Activated CD8-positive, alpha-beta memory T cell treated with anti-CD3 and anti-CD28 coated beads, Interleukin-2, amount 50 U/mL, for 24 hours (primary cell): Measurements from ENCODE around the gene NME3.

ENCODE experiments used
- DNase-seq: peaks from one replicate; pipeline ENCODE4 v3.0.0-alpha.2; 2020; ENCODE audit errors: extremely low read depth

Gene NME3

GRCh38 chr16:1780677-1781072 is 9.3 kb upstream of the NME3 start:
- no peak for DNase-seq

GRCh38 chr16:1779741-1780676 is 8.7 kb upstream of the NME3 start:
- DNase-seq, result no peak

- DNase-seq, result no peak
Observed at GRCh38 chr16:1779234-1779701, 7.9 kb upstream of the NME3 start.

- DNase-seq, result no peak
Observed at GRCh38 chr16:1778200-1779179, 7.1 kb upstream of the NME3 start.

- no peak for DNase-seq
Observed at GRCh38 chr16:1777375-1778199, 6.2 kb upstream of the NME3 start.

GRCh38 chr16:1776991-1777374 is 5.6 kb upstream of the NME3 start:
- DNase-seq, result no peak

DNA sequence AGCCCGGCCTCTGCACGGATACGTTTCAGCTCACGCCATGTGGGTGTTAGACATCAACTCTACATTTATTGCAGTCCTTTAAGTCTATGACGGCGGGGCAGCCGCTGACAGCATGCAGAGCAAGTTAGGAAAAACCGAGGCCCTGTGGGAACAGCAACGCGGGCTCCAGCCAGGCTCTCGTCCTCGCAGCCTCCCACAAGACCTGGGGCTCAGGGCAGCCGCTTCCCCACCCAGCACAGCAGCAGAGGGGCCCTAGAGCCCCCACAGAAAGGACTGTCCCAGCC is 5.3 kb upstream of the NME3 start:
- no peak for DNase-seq

DNA sequence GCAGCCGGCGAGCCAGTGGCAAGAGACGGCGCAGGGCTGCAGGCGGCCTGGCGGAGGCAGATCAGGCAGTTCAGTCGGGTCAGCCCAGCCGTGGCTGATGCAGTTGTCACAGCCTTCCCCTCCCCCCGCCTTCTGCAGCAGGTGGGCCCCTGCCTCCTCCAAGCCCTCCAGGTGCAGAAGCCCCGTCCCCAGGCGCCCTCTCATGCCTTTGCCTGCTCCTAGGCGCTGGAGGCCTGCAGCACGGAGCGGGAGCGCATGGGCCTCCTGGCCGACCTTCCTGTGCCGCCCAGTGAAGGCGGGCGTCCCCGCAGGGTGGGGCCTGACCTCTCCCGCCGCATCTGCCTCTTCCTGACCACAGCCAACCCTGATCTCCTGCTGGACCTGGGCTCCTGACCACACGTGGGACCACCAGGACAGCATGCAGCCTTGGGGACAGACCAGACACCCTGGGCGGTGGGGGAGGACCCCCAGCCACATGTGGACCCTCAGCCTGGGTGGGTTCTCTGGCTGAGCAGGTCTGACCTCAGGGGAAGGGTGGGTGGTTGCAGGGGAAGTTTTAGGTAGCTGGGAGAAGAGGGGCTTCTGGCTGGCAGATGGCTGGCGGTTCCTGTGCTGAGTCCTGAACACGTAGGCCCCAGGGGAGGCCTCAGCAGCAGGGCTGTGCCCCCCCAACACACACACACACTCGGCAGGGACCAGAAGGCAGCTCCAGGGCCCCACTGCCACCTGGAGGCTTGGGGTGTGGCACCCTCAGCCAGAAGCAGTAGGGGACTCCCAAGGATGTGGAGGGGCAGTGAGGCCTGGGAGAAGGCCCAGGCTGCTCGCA is 4.7 kb upstream of the NME3 start:
- DNase-seq, result no peak

GRCh38 chr16:1775006-1775845 is 3.9 kb upstream of the NME3 start:
- no peak for DNase-seq

- no peak for DNase-seq
Observed at GRCh38 chr16:1774448-1774780, 3.1 kb upstream of the NME3 start.

DNA sequence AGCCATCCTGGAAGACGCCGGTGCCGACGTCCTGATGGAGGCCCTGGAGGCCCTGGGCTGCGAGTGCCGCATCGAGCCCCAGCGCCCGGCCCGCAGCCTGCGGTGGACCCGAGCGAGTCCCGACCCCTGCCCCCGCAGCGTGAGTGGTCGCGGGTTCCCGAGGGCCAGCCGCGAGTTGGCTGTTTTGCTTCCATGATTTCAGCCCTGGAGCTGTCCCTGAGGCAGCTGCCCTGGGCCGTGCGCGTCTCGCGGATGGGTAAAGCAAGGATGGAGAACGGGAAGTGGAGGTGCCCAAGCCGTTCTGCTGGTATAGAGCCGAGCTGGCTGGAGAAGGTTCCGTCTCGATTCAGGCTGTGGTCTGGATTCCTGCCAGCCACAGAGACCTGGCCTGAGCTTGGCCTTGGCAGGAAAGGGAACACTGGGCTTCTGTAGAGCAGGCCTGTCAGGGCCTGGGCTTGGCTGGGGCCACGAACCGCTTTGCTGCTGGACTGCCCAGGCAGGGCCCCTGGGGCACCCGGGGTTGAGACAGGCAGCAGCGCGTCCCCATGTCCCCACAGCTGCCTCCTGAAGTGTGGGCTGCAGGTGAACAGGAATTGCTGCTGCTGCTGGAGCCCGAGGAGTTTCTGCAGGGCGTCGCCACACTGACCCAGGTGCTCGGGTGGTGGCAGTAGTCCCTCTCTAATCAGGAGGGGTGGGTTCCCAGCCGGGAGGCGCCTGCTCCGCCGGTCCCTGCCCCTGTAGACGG is 2.5 kb upstream of the NME3 start:
- no peak for DNase-seq

GRCh38 chr16:1772908-1773702 is 1.8 kb upstream of the NME3 start, which contains the start of gene MRPS34:
Gene MRPS34, minus strand, starts transcription at chr16:1773134. Its CDS starts 15 bp downstream, at chr16:1773119.
- no peak for DNase-seq

DNA sequence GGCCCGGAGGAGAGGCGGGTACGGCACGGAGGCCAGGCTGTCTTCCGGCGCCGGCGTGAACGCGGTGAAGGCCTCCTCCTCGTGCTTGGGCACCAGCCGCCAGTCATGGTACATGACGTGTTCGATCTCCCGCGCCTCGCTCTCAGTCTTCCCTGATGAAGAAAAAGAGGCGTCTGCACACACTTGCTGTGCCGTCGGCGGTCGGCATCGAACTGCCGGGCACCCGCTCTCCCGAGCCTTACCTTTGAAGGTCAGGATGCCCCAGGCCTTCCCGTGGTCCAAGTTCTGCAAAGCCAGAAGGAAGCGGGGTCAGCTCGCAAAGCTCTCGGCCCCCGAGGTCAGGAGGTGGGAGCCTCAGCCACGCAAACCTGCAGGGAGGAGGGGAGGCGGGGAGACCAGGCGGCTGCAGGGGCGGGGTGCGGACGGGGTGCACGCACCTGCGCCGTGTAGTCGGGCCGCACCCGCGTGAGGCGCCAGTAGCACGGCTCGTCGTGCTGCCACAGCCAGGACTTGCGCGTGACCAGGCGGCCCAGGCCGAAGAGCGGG is 1.1 kb upstream of the NME3 start, which contains the start of gene EME2:
EME2 (plus strand) TSS at position 449 of the 546 bp plus-strand sequence. CDS start 418 bp downstream, outside the sequence.
- no peak for DNase-seq

DNA sequence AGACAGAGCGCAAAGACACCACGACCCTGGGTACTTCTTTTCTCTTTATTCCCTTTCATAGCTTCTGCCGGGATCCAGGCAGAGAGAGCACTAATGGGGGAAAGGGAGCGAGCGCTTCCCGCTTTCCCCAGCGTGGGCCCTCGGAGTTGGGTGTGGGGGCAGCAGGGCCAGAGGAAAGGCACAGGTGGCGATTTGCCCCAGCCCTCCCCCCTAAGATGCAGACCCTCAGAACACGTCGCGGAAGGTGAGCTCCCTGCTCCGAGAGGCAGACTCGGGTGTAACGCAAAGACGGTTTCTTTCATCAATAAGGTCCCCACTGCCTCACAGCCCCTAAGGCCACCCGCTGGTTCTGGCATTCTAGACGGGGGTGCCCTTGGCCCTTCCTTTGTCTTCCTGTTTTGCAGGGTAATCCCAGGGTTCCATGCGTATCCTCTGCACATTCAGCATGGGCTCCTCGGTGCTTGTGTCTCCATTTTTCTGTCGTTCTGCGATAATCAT is 570 bp upstream of the NME3 start:
- no peak for DNase-seq

GRCh38 chr16:1770328-1771187 is 785 bp downstream of the NME3 start:
- DNase-seq, result no peak

DNA sequence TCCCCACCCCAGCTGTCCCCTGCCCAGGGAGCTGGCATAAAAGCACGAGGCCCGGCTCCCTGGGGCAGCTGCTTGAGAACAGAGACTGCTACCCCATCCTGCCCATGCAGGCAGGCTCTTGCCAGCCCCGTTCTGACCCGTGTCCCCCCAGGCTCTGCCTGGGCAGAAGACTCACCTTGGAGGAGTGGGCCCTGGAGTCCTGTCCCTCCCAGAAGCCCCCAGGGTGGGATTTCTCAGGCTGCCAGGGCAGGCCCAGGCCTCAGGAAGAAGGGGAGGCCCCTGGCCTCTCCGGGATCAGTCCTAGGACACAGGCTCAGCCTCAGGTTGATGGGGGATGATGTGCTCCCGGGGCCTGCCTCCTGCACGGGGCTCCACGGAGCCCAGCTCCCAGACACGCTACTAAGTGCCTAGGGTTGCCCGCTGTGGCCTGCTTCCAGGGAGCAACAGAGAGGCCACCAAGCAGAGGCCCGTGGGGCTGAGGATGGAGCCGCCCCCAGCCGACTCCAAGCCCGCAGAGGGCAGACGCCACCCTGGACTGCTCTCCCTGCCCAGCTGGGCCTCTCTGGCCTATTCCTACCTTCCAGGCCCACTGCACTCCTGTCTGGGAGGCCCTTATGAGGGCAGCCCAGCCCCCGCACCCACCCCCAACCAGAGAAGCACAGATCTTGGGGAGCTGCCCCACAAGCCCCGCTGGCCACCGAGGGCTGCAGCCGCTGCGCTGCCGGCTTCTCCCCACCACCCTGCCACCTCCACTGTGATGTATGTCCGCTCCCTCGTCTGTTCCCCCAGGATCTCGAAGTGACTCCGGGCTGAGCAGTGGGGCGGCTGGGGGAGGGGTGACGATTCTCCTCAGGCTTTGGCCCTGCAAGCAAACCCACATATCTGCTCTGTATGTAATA is 1.7 kb downstream of the NME3 start:
- no peak for DNase-seq
